ENCODE measurements around the gene MAST4.

DNA sequence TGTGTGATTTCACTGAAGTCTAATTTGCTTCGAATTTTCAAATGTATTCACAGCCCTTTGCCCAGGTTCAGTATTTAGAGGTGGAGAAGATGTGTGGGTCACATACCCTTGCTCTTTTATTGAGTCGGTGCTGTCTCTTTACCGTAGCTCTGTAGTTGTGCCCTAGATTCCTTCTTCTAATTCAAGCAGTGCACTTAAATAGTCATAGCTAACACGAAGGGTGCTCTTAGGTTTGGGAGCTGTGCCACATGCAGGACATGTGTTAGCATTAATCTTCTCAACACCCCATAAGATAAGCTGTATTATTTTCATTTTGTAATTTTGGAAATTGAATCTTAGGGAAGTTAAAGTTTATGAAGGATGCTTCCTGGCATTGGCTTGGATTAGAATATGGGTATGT is 293.3 kb downstream of the MAST4 start:
- TF ChIP-seq POLR2AphosphoS5 (IDR thresholded peaks at IDR 0.05; ENCODE audit: low read depth, low read length) (no peak), POLR2A (IDR thresholded peaks at IDR 0.05; ENCODE audit: low read depth, low read length) (no peak)

Measured in GM12892 (cell line).